ENCODE results near the gene BCAS1. TPM values are rescaled to one million over a fixed set of nuclear protein-coding genes. Genes with fewer than 3 reads are reported as not detected.

BCAS1 gene
- polyA plus RNA-seq, 1 of the 3 experiments (the other 2 are of a cell fraction), result not detected

DNA sequence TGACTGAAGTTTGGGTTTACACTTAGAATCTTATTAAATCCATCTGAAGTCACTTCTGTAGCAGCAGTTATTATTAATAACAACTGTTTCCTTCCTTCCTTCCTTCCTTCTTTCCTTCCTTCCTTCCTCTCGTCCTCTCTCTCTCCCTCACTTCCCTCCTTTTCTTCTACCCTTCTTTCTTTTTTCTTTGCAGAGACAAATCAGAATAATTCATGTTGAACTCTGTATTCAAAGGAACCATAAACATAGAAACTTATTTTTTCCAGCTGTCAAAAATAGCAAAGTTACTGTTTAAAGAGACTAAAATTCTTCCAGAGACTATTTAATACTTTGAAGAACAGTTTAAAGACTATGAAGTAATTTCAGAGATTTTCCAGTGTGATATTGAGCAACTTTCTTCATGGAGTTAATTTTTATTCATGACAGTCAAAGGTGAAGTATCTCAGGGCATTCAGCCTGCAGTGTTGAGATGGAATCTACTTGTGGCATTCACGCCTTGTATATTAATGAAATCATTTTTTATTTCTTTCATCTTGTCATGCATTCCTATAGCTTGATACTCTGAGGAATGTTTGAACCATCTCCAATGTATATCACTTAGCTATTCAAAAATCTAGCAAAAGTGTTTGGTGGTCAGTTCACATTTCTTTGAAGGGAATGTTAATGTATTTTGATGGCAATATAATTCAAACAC lies 109.7 kb downstream of the BCAS1 start:
- Histone ChIP-seq H3K9me2 (no peaks in the 10 kb centered on the region), H4K20me1 (ENCODE audit: insufficient read depth) (no peaks in the 10 kb centered on the region), H3K9me3 (no peaks in the 10 kb centered on the region), H3K36me3 (replicated peaks in 1 of 2; ENCODE audit: control insufficient read depth in 1 of 2, insufficient read depth in 2 of 2, low read length in 1 of 2) (no peaks in the 10 kb centered on the region), H3K27me3 (ENCODE audit: insufficient read depth) (peaks cover 11% of the 10 kb centered on the region; the same call in 1 of the 2 replicates), H3K4me2 (no peak overlapping the region), H2AFZ (ENCODE audit: low read depth) (no peak overlapping the region), H3K27ac (ENCODE audit: low read depth in 2 of 2, low read length in 1 of 2) (no peak overlapping the region), H3K9ac (no peak overlapping the region), H3K4me1 (ENCODE audit: control insufficient read depth in 1 of 2, insufficient read depth in 2 of 2, low read depth in 1 of 2, low read length in 1 of 2) (peaks cover 0 to 9% of the 10 kb centered on the region in 2 experiments; a peak in 1 of 4 replicates), H3K4me3 (ENCODE audit: low read depth in 2 of 2, low read length in 1 of 2) (no peak overlapping the region), H3K79me2 (ENCODE audit: insufficient read depth) (no peaks in the 10 kb centered on the region), H3F3A (replicated peaks; ENCODE audit: insufficient read depth) (peaks cover 2% of the 10 kb centered on the region)
- ChIA-PET POLR2A (no interaction called here), CTCF (interaction anchor here (0.6 to 1.2 kb wide), 4 partner anchors 16 to 644 kb away, joined by 3 read pairs; no protein-coding TSS in a partner anchor)
- no peak for TF ChIP-seq GATA2 (CRISPR knock-in tag; IDR thresholded peaks at IDR 0.05)
- no peak for TF ChIP-seq TAF1 (IDR thresholded peaks at IDR 0.05; ENCODE audit: borderline replicate concordance, low read depth, low read length)
- no peak for TF ChIP-seq FOXM1 (IDR thresholded peaks at IDR 0.05; ENCODE audit: low read depth)
- TF ChIP-seq RCOR1 (IDR thresholded peaks at IDR 0.05; ENCODE audit: low read length), result no peak
- no peak for TF ChIP-seq MEF2A (IDR thresholded peaks at IDR 0.05; ENCODE audit: borderline replicate concordance, low read depth)
- no peak for TF ChIP-seq ELF1 (IDR thresholded peaks at IDR 0.05)
- TF ChIP-seq, protein P1, sequence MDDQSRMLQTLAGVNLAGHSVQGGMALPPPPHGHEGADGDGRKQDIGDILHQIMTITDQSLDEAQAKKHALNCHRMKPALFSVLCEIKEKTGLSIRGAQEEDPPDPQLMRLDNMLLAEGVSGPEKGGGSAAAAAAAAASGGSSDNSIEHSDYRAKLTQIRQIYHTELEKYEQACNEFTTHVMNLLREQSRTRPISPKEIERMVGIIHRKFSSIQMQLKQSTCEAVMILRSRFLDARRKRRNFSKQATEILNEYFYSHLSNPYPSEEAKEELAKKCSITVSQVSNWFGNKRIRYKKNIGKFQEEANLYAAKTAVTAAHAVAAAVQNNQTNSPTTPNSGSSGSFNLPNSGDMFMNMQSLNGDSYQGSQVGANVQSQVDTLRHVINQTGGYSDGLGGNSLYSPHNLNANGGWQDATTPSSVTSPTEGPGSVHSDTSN (IDR thresholded peaks at IDR 0.05), result no peak
- no peak for TF ChIP-seq CHD2 (IDR thresholded peaks at IDR 0.05; ENCODE audit: low read length, partially characterized antibody)
- no peak for TF ChIP-seq JUND (IDR thresholded peaks at IDR 0.05)
- TF ChIP-seq, protein P2, sequence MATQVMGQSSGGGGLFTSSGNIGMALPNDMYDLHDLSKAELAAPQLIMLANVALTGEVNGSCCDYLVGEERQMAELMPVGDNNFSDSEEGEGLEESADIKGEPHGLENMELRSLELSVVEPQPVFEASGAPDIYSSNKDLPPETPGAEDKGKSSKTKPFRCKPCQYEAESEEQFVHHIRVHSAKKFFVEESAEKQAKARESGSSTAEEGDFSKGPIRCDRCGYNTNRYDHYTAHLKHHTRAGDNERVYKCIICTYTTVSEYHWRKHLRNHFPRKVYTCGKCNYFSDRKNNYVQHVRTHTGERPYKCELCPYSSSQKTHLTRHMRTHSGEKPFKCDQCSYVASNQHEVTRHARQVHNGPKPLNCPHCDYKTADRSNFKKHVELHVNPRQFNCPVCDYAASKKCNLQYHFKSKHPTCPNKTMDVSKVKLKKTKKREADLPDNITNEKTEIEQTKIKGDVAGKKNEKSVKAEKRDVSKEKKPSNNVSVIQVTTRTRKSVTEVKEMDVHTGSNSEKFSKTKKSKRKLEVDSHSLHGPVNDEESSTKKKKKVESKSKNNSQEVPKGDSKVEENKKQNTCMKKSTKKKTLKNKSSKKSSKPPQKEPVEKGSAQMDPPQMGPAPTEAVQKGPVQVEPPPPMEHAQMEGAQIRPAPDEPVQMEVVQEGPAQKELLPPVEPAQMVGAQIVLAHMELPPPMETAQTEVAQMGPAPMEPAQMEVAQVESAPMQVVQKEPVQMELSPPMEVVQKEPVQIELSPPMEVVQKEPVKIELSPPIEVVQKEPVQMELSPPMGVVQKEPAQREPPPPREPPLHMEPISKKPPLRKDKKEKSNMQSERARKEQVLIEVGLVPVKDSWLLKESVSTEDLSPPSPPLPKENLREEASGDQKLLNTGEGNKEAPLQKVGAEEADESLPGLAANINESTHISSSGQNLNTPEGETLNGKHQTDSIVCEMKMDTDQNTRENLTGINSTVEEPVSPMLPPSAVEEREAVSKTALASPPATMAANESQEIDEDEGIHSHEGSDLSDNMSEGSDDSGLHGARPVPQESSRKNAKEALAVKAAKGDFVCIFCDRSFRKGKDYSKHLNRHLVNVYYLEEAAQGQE (IDR thresholded peaks at IDR 0.05; ENCODE audit: low read depth, low read length), result no peak
- TF ChIP-seq USF2 (IDR thresholded peaks at IDR 0.05; ENCODE audit: borderline replicate concordance, low read depth, low read length), result no peak
- WGBS (ENCODE audit: low lambda C conversion rate), result 47% methylated on average over 2 of the region's 2 CpGs
- DNase-seq, result no peak

All from SK-N-SH (cell line).